Keratinocyte (primary cell): ENCODE data around the gene SCFD2. TPM values are rescaled to one million over a fixed set of nuclear protein-coding genes. Genes with fewer than 3 reads are reported as not detected.
"Not testable (repeated sequence)": the region's sequence is repeated elsewhere in the genome, so short reads cannot be mapped to it uniquely, and the experiment has no call there.

Source experiments
- DNase-seq: peaks from one replicate; pipeline ENCODE4 v3.0.0-alpha.2; 2011; ENCODE audit warnings: low read depth, missing footprints, low spot score
- FAIRE-seq: peaks from 2 replicates; lab custom pipeline; 2011; peaks lifted over from hg19 to GRCh38; lab: Jason Lieb, UNC
- H2AFZ ChIP-seq: 2 replicates; pipeline ENCODE4 v1.6.0; 2012; ENCODE audit warnings: low read length, control low read depth, inconsistent platforms; ENCODE audit not compliant: control insufficient read depth
- H3K27ac ChIP-seq: 2 replicates; pipeline ENCODE4 v1.5.1; 2011; ENCODE audit warnings: low read length; ENCODE audit not compliant: control insufficient read depth, insufficient read depth
- H3K27me3 ChIP-seq: 3 replicates; pipeline ENCODE4 v1.6.0; 2011; ENCODE audit warnings: low read length; ENCODE audit not compliant: control insufficient read depth, insufficient read depth; ENCODE audit errors: extremely low read depth
- H3K36me3 ChIP-seq, 2 experiments: 2 replicates in 1 of 2; 3 replicates in 1 of 2; pipeline ENCODE4 v1.5.1; 2011; ENCODE audit warnings: low read length in 2 of 2, mild to moderate bottlenecking in 1 of 2; ENCODE audit not compliant: control insufficient read depth in 2 of 2, insufficient read depth in 2 of 2; ENCODE audit errors: extremely low read depth in 1 of 2
- H3K4me1 ChIP-seq: 3 replicates; pipeline ENCODE4 v1.5.1; 2011; ENCODE audit warnings: low read length; ENCODE audit not compliant: control insufficient read depth, insufficient read depth; ENCODE audit errors: extremely low read depth
- H3K4me2 ChIP-seq: 3 replicates; pipeline ENCODE4 v1.6.0; 2011; ENCODE audit warnings: low read depth, low read length; ENCODE audit not compliant: control insufficient read depth, insufficient read depth; ENCODE audit errors: extremely low read depth
- H3K4me3 ChIP-seq, 3 experiments: fragments of 200-600 bp in 1 of 3; sonication (generic) in 1 of 3; 2 replicates in 2 of 3; 3 replicates in 1 of 3; pipeline ENCODE4 v1.5.1; 2011 to 2016; ENCODE audit warnings: low read length in 3 of 3, mild to moderate bottlenecking in 3 of 3, control low read depth in 2 of 3, inconsistent platforms in 1 of 3, low read depth in 1 of 3, mixed read lengths in 1 of 3, mixed run types in 1 of 3, moderate library complexity in 1 of 3; ENCODE audit not compliant: control insufficient read depth in 2 of 3, insufficient read depth in 2 of 3; ENCODE audit errors: extremely low read depth in 1 of 3
- H3K79me2 ChIP-seq: 2 replicates; pipeline ENCODE4 v1.6.0; 2012; ENCODE audit warnings: low read length; ENCODE audit not compliant: control insufficient read depth, insufficient read depth
- H3K9ac ChIP-seq: 3 replicates; pipeline ENCODE4 v1.6.0; 2011; ENCODE audit warnings: low read length; ENCODE audit not compliant: control insufficient read depth, insufficient read depth; ENCODE audit errors: extremely low read depth
- H3K9me1 ChIP-seq: 3 replicates; pipeline ENCODE4 v1.6.0; 2011; ENCODE audit warnings: low read length; ENCODE audit not compliant: control insufficient read depth, insufficient read depth; ENCODE audit errors: extremely low read depth
- H3K9me3 ChIP-seq: 2 replicates; pipeline ENCODE4 v1.5.1; 2012; ENCODE audit warnings: low read depth, low read length; ENCODE audit not compliant: control insufficient read depth
- H4K20me1 ChIP-seq: 3 replicates; pipeline ENCODE4 v1.6.0; 2011; ENCODE audit warnings: low read length; ENCODE audit not compliant: control insufficient read depth, insufficient read depth; ENCODE audit errors: extremely low read depth
- EZH2 ChIP-seq: IDR thresholded peaks from one replicate; pipeline ENCODE4 v1.6.1; 2012; ENCODE audit warnings: inconsistent platforms, mild to moderate bottlenecking, low read length, moderate library complexity
- dilution Hi-C: fragments of 300-500 bp; cut with MboI; formaldehyde crosslinking; loops from one replicate; pipeline ENCODE4 v1.7.0; 2020; ENCODE audit warnings: low sequenced_read_pairs; ENCODE audit not compliant: extremely low pct_ligation_motif_present
- polyA plus RNA-seq, 5 experiments: library from polyadenylated mRNA; depleted of rRNA in 3 of 5; stranded (reverse) in 3 of 5; stranded (forward) in 1 of 5; unstranded in 1 of 5; fragments of >200 nt; gene quantifications; 1 replicate in 1 of 5; 2 replicates in 3 of 5; 3 replicates in 1 of 5; pipeline versions ENCODE4 v1.2.1 to v1.2.3, GENCODE V29; 2011 to 2012; ENCODE audit warnings: missing spikeins in 2 of 5, low read depth in 1 of 5, low replicate concordance in 1 of 5
- TF ChIP-seq, protein P1 (sequence below), 3 experiments: IDR thresholded peaks in 1 of 3; conservative IDR thresholded peaks in 1 of 3; optimal IDR thresholded peaks in 1 of 3; 2 replicates in 2 of 3; 3 replicates in 1 of 3; pipeline versions ENCODE3 to v1.5.1; 2011; ENCODE audit warnings: low read length in 3 of 3, mild to moderate bottlenecking in 3 of 3, moderate library complexity in 2 of 3, control low read depth in 1 of 3, inconsistent platforms in 1 of 3; ENCODE audit not compliant: insufficient read depth in 2 of 3; ENCODE audit errors: extremely low read depth in 1 of 3

SCFD2 gene
- polyA plus RNA-seq, 1 donor (not counting 4 experiments of a cell fraction or from before 2014, with no cell fraction given) = 13.9 TPM

DNA sequence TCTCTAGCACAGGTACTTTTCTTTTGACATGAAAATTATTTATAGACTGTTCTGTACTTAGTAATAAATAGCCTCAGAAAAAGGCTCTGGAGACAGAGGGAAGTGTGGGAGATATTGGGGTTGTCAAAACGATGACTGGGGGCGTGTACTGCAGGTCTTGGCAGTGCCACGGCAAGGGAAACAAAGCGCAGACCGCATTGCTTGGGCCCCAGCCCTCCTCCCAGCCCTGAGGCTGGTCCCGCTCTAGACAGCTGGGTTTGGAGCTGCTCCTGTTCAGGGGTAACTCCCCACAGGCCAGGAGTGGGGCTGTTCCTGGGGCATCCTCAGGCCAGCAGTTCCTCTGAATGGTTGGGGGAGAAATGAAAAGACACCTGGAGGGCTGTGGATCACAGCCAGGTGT, 372.1 kb downstream of the SCFD2 start:
- DNase-seq (no peak), FAIRE-seq (no peak)
- H3K27ac ChIP-seq = no peak overlapping the region
- H4K20me1 ChIP-seq = no peaks in the 10 kb centered on the region
- H3K4me1 ChIP-seq = peaks cover 5% of the 10 kb centered on the region
- no peak overlapping the region for H3K9ac ChIP-seq
- no peaks in the 10 kb centered on the region for H3K9me3 ChIP-seq
- no peak overlapping the region for H2AFZ ChIP-seq
- TF ChIP-seq, protein P1, sequence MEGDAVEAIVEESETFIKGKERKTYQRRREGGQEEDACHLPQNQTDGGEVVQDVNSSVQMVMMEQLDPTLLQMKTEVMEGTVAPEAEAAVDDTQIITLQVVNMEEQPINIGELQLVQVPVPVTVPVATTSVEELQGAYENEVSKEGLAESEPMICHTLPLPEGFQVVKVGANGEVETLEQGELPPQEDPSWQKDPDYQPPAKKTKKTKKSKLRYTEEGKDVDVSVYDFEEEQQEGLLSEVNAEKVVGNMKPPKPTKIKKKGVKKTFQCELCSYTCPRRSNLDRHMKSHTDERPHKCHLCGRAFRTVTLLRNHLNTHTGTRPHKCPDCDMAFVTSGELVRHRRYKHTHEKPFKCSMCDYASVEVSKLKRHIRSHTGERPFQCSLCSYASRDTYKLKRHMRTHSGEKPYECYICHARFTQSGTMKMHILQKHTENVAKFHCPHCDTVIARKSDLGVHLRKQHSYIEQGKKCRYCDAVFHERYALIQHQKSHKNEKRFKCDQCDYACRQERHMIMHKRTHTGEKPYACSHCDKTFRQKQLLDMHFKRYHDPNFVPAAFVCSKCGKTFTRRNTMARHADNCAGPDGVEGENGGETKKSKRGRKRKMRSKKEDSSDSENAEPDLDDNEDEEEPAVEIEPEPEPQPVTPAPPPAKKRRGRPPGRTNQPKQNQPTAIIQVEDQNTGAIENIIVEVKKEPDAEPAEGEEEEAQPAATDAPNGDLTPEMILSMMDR (optimal IDR thresholded peaks at IDR 0.05 in 1 of 3, IDR thresholded peaks at IDR 0.05 in 1 of 3, conservative IDR thresholded peaks at IDR 0.05 in 1 of 3; ENCODE audit: extremely low read depth in 1 of 3, insufficient read depth in 2 of 3, low read length in 3 of 3) = no peak
- no peak for TF ChIP-seq EZH2
- dilution Hi-C loops = no loop called here
- no peak overlapping the region for H3K4me3 ChIP-seq
- no peaks in the 10 kb centered on the region for H3K27me3 ChIP-seq
- no peaks in the 10 kb centered on the region for H3K9me1 ChIP-seq
- H3K36me3 ChIP-seq = no peaks in the 10 kb centered on the region
- no peaks in the 10 kb centered on the region for H3K79me2 ChIP-seq
- H3K4me2 ChIP-seq = no peak overlapping the region

DNA sequence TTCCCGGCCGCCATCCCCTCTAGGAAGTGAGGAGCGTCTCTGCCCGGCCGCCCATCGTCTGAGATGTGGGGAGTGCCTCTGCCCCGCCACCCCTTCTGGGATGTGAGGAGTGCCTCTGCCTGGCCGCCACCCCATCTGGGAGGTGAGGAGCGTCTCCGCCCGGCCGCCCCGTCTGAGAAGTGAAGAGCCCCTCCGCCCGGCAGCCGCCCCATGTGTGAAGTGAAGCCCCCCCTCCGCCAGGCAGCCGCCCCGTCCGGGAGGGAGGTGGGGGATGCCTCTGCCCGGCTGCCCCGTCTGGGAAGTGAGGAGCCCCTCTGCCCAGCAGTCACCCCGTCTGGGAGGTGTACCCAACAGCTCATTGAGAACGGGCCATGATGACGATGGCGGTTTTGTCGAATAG, 373.3 kb downstream of the SCFD2 start:
- dilution Hi-C loops, H3K9me3 ChIP-seq, H3K4me2 ChIP-seq, FAIRE-seq, H3K79me2 ChIP-seq, H4K20me1 ChIP-seq, H3K9ac ChIP-seq, H3K27me3 ChIP-seq, H3K4me3 ChIP-seq, H3K27ac ChIP-seq, DNase-seq, H3K4me1 ChIP-seq, H3K36me3 ChIP-seq, H3K9me1 ChIP-seq, H2AFZ ChIP-seq: not testable (repeated sequence)

DNA sequence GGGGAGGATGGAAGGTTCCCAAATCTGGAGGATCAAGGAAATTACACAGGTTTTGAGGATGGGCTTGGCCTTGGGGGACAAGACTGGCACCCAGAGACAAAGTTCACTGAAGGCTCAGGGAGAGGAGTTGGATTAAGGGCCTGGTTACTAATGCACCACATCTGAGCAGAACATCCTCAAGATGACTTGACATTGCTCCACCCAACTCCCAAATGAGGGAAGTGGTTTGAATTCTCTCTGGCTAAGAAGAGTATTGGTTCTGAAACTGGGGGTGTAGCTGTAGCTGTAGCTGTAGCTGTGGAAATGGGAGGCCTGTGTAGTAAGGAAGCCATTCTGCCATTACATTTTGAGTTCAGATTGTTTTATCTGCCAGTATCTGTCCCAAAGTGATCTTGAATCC, 374.4 kb downstream of the SCFD2 start:
- DNase-seq = no peak
- no peaks in the 10 kb centered on the region for H3K79me2 ChIP-seq
- dilution Hi-C loops = no loop called here

More for the DNA sequence above, 374.4 kb downstream of the SCFD2 start:
- peaks cover 5% of the 10 kb centered on the region for H3K4me1 ChIP-seq
- no peaks in the 10 kb centered on the region for H4K20me1 ChIP-seq
- TF ChIP-seq EZH2 = no peak
- TF ChIP-seq, protein P1 (optimal IDR thresholded peaks at IDR 0.05 in 1 of 3, IDR thresholded peaks at IDR 0.05 in 1 of 3, conservative IDR thresholded peaks at IDR 0.05 in 1 of 3; ENCODE audit: extremely low read depth in 1 of 3, insufficient read depth in 2 of 3, low read length in 3 of 3) = no peak
- H3K9me3 ChIP-seq = no peaks in the 10 kb centered on the region
- no peaks in the 10 kb centered on the region for H3K36me3 ChIP-seq
- H3K4me3 ChIP-seq = no peak overlapping the region
- H3K9me1 ChIP-seq = no peaks in the 10 kb centered on the region
- H3K4me2 ChIP-seq = no peak overlapping the region
- FAIRE-seq = no peak
- no peak overlapping the region for H3K9ac ChIP-seq
- no peaks in the 10 kb centered on the region for H3K27me3 ChIP-seq
- H3K27ac ChIP-seq = no peak overlapping the region
- no peak overlapping the region for H2AFZ ChIP-seq
